Measurements from ENCODE around the gene LGALS9.

DNA sequence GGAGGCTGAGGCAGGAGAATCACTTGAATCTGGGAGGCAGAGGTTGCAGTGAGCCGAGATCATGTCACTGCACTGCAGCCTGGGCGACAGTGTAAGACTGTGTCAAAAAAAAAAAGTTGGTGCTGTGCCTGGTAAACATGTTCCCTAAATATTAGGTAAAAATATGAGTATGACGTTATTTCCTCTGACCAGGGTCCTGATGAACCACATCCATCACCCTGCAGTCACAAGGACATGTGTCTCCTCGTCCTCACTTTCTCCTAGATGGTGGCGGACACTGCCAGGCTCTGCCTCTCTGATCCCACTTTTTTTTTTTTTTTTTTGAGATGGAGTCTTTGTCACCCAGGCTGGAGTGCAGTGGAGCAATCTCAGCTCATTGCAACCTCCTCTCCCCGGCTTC lies 28.7 kb downstream of the LGALS9 start:
- TF ChIP-seq CTCF (IDR thresholded peaks at IDR 0.05): no peak
- TF ChIP-seq POLR2AphosphoS5 (IDR thresholded peaks at IDR 0.05; ENCODE audit: low read depth, low read length): no peak
- TF ChIP-seq SIN3A (IDR thresholded peaks at IDR 0.05; ENCODE audit: borderline replicate concordance, insufficient read depth, low read depth, low read length): no peak
- no peak for TF ChIP-seq TCF7L2 (IDR thresholded peaks at IDR 0.05; ENCODE audit: low read depth, low read length)

Data from Panc1 (cell line).